HL-60/S4 treated with retinoic acid at 250 ng/mL for 4 days and 3 days (cell line): Measurements from ENCODE around the gene ALG1L2.
"Not testable (repeated sequence)": the region's sequence is repeated elsewhere in the genome, so short reads cannot be mapped to it uniquely, and the experiment has no call there.

Experiments
- in situ Hi-C: fragments of 300-500 bp; cut with MboI; formaldehyde crosslinking; loops from 2 replicates; pipeline ENCODE4 v1.7.0; 2022; ENCODE audit warnings: low sequenced_read_pairs

ALG1L2 gene, protein sequence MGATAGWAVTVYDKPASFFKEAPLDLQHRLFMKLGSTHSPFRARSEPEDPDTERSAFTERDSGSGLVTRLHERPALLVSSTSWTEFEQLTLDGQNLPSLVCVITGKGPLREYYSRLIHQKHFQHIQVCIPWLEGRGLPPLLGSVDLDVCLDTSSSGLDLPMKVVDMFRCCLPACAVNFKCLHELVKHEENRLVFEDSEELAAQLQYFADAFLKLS

DNA sequence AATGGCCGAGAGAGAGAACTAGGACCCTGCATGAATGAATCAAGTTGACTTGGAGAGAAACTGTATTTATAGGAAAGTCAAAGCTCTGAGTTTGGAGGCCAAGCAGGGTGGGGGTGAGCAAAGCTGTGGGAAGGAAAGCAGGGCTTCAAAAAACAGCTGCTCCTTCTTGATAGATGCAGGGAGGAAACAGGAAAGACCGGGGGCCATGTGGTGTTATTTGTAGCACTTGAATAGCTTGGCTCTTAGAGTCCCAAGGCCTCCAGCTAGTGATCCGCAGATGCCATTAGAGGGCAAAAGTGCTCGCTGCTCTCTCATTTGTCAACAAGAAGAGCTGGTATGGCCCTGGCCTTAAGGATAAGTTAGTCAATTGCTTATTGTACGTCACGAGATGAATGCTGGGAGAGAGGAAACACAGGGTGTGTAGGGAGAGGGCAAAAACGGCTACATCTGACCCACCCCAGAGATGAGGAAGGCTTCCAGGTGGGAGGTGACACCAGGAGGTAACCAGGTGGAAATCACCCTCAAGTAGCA is at the start of gene ALG1L2:
Gene ALG1L2, plus strand, starts transcription at position 481 of the 531 bp plus-strand sequence. CDS start 186 bp downstream, outside the sequence.
- in situ Hi-C loops: no loop called here

DNA sequence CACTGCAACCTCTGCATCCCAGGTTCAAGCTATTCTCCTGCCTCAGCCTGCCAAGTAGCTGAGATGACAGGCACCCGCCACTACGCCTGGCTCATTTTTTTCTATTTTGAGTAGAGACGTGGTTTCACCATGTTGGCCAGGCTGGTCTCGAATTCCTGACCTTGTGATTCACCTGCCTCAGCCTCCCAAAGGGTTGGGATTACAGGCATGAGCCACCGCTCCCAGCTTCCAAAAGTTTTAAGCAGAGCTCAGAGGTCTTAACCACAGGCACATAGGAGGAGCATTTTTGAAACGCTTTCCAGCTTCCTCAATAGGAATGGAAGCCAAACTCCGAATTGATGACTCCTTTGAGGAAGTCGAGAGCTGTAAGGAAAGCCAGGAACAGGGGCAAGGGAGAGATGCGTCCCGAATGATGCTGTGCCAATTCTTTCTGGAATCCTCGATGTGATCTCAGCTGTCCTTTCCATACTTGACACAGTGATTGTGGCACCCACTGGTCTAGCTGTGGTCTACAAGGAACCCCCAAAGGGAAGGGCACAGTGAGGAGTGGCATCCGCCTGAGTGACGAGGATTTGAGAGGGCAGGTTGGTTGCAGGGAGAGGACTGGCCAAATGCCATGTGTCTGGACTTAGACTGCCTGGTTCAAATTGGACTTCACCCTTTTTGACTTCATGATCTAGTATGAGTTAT is 44.4 kb upstream of the ALG1L2 start:
- in situ Hi-C loops: not testable (repeated sequence)

DNA sequence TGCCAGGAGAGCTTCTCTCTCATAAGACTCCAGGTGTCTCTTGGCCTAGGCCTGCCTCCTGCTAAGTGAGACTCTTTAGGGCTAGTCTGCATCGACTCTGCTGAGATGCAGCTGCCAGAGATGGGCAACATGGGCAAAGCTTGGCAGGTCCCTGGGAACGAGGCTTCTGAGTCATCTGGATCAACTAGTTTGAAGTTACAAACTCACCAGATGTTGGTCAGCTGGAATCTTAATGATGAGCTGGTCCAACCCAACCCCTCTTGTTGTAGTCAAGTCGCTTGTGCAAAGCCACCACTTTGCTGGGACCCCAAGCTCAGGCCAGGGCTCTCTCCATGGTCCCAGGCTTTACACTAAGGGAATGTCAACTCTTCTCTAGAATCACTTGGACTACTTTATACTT is 38.9 kb upstream of the ALG1L2 start:
- in situ Hi-C loops: not testable (repeated sequence)

DNA sequence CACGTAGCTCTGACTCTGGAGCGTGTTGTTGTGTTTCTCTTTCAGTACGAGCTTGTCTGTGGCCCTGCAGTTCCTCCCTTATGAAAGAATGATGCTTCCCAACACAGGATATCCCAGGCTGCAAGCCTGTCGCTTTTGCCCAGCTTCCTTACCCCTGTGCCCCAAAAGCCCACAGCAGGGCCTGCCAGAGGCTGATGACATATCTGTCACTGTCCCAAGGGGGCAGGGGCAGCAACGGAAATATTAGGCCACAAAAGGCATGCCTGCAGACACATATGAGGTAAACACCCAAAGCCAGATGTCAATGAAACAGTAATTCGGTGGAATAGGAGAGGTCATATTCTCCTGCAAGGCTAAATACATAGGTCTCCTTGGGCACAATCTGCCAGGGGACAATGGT is 38.0 kb upstream of the ALG1L2 start:
- in situ Hi-C loops: not testable (repeated sequence)

DNA sequence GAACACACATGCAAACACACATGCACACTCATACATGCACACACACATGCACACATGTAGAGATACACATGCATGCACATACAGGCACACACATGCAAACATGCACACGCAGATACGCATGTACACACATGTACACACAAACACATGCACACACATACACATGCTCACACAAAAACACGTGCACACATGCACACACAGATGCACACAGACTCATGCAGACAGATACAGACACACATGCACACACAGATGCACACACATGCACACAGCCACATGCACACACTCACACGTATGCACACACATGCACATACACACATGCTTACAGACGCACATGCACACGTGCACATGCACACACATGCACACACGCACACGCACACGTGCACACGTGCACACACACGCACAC is 37.3 kb upstream of the ALG1L2 start:
- in situ Hi-C loops: no loop called here

DNA sequence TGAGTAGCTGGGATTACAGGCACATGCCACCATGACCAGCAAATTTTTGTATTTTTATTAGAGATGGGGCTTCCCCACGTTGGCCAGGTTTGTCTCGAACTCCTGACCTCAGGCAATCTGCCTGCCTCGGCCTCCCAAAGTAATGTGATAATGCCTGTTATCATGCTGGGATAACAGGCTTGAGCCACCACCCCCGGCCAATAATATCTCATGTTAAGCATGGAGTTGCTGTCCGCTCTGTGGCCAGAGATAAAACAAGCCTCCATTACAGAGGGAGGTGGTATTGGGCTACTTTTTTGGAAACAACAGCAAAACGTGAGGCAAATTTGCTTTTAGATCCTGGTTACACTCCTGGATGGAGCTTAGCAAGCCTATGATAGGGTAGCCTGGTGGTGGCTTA is 32.9 kb upstream of the ALG1L2 start:
- in situ Hi-C loops: no loop called here

DNA sequence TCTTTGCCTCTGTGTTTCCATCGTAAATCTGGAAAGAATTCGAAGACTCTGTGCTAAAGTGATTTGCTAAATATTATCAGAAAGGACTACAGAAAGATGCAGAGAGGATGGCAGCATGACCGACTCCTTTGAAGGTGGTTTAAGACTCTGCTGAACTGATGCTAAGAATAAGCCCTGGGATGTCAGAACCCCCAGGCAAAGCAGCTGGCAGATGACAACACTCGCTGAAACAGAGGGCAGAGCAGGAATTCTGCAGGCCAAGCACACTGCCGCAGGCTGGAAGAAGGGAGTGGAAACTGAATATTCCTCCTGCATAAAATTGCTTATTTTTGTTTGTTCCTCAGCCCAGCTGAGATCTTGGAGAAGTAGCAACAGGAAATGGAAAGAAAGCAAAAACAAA is 29.3 kb upstream of the ALG1L2 start:
- in situ Hi-C loops: not testable (repeated sequence)

DNA sequence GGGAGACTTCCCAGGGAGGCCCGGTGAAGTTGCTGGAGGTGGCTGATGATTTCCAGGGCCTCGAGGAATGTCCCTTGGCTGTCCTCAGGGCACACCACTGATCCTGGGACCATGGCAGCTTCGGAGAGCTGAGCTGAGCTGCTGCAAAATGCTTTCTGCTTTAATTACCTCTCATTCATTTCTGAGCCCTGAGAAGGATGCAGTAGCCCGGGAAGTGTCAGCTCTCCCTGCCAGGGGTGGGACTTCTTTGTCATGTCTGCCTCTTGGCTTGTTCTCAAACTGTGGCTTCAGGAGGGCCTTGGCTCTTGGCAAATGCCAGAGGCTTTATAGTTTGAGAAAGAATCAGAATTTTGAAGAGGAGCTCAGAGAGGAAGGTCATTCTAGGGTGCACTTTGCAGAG is 28.7 kb upstream of the ALG1L2 start:
- in situ Hi-C loops: not testable (repeated sequence)

DNA sequence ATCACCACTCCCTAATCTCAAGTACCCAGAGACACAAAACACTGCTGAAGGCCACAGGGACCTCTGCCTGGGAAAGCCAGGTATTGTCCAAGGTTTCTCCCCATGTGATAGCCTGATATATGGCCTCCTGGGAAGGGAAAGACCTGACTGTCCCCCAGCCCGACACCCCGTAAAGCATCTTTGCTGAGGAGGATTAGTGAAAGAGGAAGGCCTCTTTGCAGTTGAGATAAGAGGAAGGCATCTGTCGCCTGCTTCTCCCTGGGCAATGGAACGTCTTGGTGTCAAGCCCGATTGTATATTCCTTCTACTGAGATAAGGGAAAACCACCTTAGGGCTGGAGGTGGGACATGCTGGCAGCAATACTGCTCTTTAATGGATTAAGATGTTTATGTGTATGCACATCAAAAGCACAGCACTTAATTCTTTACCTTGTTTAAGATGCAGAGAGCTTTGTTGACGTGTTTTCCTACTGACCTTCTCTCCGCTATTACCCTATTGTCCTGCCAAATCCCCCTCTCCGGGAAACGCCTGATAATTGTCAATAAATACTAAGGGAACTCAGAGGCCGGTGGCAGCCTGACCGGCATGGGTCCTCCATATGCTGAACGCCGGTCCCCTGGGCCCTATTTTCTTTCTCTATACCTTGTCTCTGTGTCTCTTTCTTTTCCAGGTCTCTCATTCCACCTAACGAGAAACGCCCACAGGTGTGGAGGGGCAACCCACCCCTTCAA is 23.9 kb upstream of the ALG1L2 start:
- in situ Hi-C loops: not testable (repeated sequence)

DNA sequence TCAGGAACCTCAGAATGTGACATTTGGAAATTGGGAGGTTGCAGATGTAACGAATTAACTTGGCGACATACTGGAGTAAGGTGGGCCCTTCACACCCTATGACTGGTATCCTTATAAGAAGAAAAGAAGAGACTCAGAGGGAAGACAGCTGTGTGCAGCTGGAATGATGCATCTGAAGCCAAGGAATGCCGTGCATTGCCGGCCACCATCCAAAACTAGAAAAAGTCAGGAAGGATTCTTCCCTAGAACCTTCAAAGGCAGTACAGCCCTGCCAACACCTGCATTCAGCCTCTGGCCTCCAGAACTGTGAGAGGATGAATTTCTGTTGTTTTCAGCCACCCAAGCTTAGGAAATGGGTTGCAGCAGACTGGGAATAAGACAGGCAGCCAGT is 23.4 kb upstream of the ALG1L2 start:
- in situ Hi-C loops: not testable (repeated sequence)

DNA sequence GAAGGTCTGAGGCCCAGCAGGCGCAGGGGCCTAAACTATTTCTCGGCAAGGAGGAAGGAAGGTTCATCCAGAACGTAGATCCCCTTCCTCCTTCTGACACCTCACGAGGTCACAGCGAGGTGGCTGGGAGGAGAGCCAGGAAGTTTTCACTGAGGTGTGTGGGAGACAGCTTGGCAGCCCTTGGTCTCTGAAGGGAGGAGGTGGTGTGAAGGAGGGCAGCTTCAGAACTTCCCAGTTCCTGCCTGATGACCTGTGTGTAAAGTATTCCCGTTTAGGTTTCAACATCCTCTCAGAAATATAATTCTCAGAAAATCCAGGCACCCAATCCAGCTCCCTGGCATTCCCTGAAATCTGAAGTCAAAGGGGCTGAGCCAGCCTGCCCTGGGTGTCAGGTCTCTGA is 22.9 kb upstream of the ALG1L2 start:
- in situ Hi-C loops: not testable (repeated sequence)

DNA sequence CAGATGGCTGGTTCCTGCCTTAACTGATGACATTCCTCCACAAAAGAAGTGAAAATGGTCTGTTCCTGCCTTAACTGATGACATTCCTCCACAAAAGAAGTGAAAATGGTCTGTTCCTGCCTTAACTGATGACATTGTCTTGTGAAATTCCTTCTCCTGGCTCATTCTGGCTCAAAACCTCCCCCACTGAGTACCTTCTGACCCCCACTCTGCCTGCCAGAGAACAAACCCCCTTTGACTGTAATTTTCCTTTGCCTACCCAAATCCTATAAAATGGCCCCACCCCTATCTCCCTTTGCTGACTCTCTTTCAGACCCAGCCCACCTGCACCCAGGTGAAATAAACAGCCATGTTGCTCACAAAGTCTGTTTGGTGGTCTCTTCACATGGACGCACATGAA is 22.5 kb upstream of the ALG1L2 start:
- in situ Hi-C loops: not testable (repeated sequence)

DNA sequence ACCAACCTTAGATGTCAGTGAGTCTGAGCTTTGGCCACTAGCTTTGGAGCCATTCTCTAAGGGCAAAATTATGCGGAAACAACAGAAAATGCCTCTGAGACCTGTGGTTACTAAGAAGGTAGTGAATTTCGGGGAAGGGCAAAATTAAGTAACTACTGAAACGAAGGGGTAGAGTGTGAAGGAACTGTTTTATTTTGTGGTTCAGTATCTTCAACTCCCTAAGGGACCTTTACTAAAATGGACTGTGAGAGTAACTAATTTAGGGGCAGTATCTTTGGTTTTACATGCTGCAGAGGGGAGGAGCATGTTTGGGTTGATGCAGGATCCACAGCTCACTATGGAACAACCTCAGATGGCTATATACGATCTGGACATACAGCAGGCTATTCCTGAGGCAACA is 8.0 kb upstream of the ALG1L2 start:
- in situ Hi-C loops: no loop called here

DNA sequence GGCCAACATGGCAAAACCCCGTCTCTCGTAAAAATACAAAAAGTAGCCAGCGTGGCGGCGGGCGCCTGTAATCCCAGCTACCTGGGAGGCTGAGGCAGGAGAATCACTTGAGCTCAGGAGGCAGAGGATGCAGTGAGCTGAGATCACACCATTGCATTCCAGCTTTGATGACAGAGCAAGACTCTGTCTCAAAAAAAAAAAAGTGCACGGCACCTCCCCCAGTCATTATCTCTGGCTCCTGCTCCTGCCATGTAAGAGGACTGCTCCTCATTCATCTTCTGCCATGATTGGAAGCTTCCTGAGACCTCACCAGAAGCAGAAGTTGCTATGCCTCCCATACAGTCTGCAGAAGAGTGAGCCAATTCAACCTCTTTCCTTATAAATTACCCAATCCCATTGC is 4.0 kb upstream of the ALG1L2 start:
- in situ Hi-C loops: no loop called here

DNA sequence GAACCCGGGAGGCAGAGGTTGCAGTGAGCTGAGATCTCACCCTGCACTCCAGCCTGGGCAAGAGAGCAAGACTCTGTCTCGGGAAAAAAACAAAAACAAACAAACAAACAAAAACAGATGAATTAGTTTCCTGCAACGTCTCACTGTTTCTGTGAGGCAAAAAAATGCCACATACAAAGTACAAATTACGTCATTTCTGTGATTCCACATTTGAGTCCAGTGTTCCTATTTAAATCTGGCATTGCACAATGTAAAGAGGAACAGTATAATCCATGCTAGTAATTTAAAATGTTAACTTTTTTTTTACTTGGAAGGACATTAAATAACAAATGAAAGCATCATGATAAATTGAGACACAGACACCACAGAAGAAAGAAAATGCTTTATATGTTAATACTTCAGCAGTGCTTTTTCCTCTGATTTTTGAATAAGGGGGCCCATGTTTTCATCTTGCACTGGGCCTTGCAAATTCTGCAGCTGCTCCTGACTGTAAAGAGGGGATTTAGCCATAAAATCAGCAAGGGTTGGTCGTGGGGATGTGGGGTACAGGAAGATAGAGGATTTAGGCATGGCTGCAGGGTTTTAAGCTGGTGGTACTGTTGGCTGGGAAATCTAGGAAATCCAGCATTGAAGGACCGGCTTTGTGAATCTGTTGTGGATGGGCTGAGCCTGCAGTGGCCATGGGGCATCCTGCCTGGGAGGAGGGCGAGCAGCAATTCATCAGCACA is 1.9 kb downstream of the ALG1L2 start:
- in situ Hi-C loops: not testable (repeated sequence)

DNA sequence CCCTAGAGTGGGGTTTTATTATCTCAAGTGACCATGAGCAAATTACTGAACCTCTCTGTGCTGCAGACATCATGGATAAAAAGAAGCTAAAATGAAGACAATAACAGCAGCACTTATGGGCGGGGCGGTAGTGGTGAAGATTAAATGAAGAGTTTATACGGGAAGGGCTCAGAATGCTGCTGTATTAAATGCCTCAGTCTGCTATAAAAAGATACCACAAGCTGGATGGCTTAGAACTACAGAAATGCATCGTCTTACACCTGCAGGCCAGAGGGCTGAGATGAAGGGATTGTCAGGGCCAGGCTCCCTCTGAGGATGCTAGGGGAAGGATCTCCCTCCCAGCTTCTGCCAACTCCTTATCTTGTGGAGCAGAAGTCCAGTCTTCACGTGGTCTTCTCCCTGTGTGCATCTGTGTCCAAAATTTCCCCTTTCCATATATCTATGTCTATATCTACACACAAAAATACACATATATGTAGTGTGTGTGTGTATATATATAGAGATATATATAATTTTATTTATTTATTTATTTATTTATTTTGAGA is 2.9 kb downstream of the ALG1L2 start:
- in situ Hi-C loops: no loop called here

DNA sequence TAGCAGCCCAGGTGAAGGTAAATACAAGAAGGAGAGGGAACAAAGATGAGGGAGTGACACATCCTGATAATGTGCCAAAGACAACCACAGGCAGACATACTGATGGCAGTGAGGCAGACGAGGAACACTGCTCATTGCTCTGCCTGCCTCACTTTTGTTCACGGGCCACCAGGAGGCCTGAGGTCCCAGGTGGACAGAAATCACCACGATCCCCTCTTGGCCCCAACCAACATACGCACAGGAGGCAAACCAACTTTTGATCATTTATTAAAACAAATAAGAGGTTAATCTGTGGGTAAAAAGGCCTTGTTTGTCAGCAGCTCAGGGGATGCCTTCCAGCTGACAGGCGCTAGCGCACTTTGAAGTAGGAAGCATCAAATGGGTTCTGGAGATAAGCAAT is 4.2 kb downstream of the ALG1L2 start:
- in situ Hi-C loops: no loop called here

DNA sequence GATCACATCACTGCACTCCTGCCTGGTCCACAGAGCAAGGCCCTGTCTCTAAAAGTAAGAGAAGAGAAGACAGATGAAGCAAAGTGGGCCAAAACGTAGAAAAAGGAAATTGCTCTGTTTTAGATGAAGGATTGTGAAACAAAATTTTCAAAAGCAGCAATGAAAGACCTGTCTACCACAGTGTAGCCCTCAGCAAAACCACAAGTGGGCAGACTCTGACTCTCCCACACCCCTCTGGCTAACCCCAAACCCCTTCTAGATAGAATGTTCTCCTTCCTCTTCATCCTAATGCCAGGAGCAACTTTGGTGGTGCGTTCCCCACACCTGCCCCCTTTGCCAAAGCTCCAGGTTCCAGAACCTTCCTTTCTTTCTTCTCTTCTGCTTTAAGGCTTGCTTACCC is 5.0 kb downstream of the ALG1L2 start:
- in situ Hi-C loops: not testable (repeated sequence)

DNA sequence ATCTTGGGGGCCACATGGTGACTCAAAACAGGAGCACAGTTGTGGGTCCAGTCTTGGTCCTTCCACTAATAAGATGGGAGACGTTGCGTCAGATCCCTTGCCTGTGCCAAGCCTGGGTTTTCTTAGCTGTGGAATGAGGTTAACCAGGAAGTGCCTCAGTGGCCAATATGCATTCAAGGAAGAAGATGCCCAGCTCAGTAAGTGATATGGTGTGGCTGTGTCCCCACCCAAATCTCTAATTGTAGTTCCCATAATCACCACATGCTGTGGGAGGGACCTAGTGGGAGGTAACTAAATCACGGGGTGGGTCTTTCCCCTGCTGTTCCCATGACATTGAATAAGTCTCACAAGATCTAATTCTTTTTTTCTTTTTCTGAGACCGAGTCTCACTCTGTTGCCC is 6.4 kb downstream of the ALG1L2 start:
- in situ Hi-C loops: no loop called here

DNA sequence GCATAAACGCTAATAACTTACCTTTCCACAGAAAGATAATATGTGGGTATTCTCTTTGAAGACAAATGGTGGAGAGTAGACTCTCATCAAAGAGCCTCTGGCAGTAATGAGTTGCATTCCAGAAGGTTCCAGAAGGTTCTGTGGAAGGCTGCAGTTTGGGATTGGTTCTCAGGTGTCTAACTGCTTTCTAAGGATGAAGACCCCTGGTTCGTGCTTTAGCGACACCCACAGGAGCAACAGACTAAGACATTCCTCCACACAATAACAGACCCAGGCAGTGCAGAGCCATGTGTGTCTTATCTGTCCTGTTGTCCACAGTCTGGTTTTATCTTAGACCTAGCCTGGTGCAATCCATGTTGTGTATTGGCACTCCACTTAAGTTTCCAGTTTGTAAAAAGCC is 9.1 kb downstream of the ALG1L2 start:
- in situ Hi-C loops: loop anchor here (10.0 kb wide), 1 partner anchor 146 kb away; no protein-coding TSS in a partner anchor

DNA sequence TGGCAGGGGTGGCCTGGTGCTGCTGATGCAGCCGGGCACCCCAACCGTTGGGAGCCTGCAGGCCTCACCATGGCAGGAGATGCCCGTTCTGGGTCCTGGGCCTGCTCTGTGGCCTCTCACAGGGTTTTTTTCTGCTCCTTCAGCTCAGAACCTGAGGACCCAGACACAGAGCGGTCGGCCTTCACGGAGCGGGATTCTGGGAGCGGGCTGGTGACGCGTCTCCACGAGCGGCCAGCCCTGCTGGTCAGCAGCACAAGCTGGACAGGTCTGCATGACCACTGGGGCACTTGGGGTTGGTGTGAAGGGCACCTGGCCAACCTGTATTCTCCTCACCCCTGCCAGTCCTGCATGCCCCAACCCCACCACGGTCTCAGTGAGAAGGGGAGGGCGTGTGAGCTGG is 10.3 kb downstream of the ALG1L2 start:
- in situ Hi-C loops: loop anchor here (10.0 kb wide), 1 partner anchor 147 kb away; no protein-coding TSS in a partner anchor
